ENCODE data around the gene TGM1. TPM values are rescaled to one million over a fixed set of nuclear protein-coding genes. Genes with fewer than 3 reads are reported as not detected.

The TGM1 gene
- polyA plus RNA-seq, 1 of the 3 experiments (the other 2 are of a cell fraction): 2.7 TPM

DNA sequence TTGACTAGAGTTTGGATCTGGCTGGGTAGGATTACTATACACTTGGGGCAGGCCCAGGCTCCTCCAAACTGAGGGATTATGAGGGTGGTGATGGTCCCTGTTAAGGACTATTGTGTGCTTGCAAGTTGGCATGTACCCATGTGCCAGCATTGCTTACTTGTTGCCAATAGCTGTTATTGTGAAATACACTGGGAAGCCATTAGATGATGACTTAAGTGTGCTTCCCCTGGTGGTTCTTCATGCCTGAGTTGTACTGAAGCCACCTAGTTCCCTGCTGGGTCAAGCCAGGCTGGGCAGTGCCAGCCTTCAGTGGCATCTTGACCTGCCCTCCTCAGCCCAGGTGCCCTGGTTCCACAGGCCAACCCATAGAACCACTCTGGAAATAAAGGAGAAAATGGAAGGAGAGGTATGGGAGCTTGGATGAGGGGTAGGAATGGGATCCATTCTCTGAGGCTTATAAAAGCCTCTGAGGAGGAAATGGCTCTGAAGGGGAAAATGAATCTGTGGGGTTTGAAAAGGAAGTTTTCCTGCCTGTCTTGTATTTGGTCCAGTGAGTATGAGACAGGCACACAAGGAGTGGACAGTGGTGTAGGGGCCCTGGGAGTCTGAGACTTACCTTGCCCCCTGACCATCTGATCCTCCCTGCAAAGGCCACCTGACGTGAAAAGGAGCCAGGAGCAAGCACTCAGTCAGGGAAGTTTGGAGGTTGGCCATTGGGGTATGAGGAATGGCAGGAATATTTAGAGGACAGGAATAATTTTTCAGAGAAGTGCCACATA is 49.0 kb upstream of the TGM1 start:
- ChIA-PET POLR2A (no interaction called here), CTCF (interaction anchor here (1.0 to 6.7 kb wide), 6 partner anchors 11 to 125 kb away, joined by 4 to 115 read pairs (median 8); partner anchors contain the start of gene TINF2)
- Histone ChIP-seq H4K20me1 (ENCODE audit: insufficient read depth) (no peaks in the 10 kb centered on the region), H3K4me1 (ENCODE audit: control insufficient read depth in 1 of 2, insufficient read depth in 2 of 2, low read depth in 1 of 2, low read length in 1 of 2) (peaks cover under 1 to 2% of the 10 kb centered on the region in 2 experiments; a peak in 2 of 4 replicates), H3K79me2 (ENCODE audit: insufficient read depth) (no peaks in the 10 kb centered on the region), H3K36me3 (replicated peaks in 1 of 2; ENCODE audit: control insufficient read depth in 1 of 2, insufficient read depth in 2 of 2, low read length in 1 of 2) (peaks cover 6 to 26% of the 10 kb centered on the region in 2 experiments), H3K9ac (no peak overlapping the region), H3K4me2 (no peak overlapping the region), H3K4me3 (ENCODE audit: low read depth in 2 of 2, low read length in 1 of 2) (no peak overlapping the region), H3K9me2 (no peaks in the 10 kb centered on the region), H3F3A (replicated peaks; ENCODE audit: insufficient read depth) (peaks cover 6% of the 10 kb centered on the region), H3K9me3 (no peaks in the 10 kb centered on the region), H2AFZ (ENCODE audit: low read depth) (no peak overlapping the region), H3K27me3 (ENCODE audit: insufficient read depth) (no peaks in the 10 kb centered on the region), H3K27ac (ENCODE audit: low read depth in 2 of 2, low read length in 1 of 2) (no peak overlapping the region)
- no peak for DNase-seq
- no peak for TF ChIP-seq SMC3 (IDR thresholded peaks at IDR 0.05; ENCODE audit: low read depth, low read length)
- TF ChIP-seq, protein P1, sequence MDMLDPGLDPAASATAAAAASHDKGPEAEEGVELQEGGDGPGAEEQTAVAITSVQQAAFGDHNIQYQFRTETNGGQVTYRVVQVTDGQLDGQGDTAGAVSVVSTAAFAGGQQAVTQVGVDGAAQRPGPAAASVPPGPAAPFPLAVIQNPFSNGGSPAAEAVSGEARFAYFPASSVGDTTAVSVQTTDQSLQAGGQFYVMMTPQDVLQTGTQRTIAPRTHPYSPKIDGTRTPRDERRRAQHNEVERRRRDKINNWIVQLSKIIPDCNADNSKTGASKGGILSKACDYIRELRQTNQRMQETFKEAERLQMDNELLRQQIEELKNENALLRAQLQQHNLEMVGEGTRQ (IDR thresholded peaks at IDR 0.05; ENCODE audit: borderline replicate concordance, low read depth, low read length): no peak
- TF ChIP-seq EP300 (IDR thresholded peaks at IDR 0.05; ENCODE audit: borderline replicate concordance in 1 of 2, low read depth in 1 of 2, low read length in 1 of 2): no peak
- TF ChIP-seq TAF1 (IDR thresholded peaks at IDR 0.05; ENCODE audit: borderline replicate concordance, low read depth, low read length): no peak
- no peak for TF ChIP-seq FOXM1 (IDR thresholded peaks at IDR 0.05; ENCODE audit: low read depth)
- TF ChIP-seq, protein P2, sequence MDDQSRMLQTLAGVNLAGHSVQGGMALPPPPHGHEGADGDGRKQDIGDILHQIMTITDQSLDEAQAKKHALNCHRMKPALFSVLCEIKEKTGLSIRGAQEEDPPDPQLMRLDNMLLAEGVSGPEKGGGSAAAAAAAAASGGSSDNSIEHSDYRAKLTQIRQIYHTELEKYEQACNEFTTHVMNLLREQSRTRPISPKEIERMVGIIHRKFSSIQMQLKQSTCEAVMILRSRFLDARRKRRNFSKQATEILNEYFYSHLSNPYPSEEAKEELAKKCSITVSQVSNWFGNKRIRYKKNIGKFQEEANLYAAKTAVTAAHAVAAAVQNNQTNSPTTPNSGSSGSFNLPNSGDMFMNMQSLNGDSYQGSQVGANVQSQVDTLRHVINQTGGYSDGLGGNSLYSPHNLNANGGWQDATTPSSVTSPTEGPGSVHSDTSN (IDR thresholded peaks at IDR 0.05): no peak
- no peak for TF ChIP-seq EZH2phosphoT487 (IDR thresholded peaks at IDR 0.05; ENCODE audit: borderline replicate concordance, low read depth)
- WGBS (ENCODE audit: low lambda C conversion rate): 87% methylated on average over 1 of the region's 1 CpG

DNA sequence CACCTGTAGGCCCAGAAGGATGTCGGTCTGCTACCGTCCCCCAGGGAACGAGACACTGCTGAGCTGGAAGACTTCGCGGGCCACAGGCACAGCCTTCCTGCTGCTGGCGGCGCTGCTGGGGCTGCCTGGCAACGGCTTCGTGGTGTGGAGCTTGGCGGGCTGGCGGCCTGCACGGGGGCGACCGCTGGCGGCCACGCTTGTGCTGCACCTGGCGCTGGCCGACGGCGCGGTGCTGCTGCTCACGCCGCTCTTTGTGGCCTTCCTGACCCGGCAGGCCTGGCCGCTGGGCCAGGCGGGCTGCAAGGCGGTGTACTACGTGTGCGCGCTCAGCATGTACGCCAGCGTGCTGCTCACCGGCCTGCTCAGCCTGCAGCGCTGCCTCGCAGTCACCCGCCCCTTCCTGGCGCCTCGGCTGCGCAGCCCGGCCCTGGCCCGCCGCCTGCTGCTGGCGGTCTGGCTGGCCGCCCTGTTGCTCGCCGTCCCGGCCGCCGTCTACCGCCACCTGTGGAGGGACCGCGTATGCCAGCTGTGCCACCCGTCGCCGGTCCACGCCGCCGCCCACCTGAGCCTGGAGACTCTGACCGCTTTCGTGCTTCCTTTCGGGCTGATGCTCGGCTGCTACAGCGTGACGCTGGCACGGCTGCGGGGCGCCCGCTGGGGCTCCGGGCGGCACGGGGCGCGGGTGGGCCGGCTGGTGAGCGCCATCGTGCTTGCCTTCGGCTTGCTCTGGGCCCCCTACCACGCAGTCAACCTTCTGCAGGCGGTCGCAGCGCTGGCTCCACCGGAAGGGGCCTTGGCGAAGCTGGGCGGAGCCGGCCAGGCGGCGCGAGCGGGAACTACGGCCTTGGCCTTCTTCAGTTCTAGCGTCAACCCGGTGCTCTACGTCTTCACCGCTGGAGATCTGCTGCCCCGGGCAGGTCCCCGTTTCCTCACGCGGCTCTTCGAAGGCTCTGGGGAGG is 47.9 kb upstream of the TGM1 start, which contains the start of gene LTB4R:
LTB4R (plus strand) TSS at position 857 of the 959 bp plus-strand sequence. CDS start 4,150 bp downstream, outside the sequence.
- Histone ChIP-seq H3K9me3 (no peaks in the 10 kb centered on the region), H3F3A (replicated peaks; ENCODE audit: insufficient read depth) (peaks cover 4% of the 10 kb centered on the region), H2AFZ (ENCODE audit: low read depth) (no peak within 1 kb of the TSS), H3K9ac (no peak within 1 kb of the TSS), H3K27ac (ENCODE audit: low read depth in 2 of 2, low read length in 1 of 2) (no peak within 1 kb of the TSS), H4K20me1 (ENCODE audit: insufficient read depth) (no peaks in the 10 kb centered on the region), H3K27me3 (ENCODE audit: insufficient read depth) (no peaks in the 10 kb centered on the region), H3K4me1 (ENCODE audit: control insufficient read depth in 1 of 2, insufficient read depth in 2 of 2, low read depth in 1 of 2, low read length in 1 of 2) (peaks cover 0 to 2% of the 10 kb centered on the region in 2 experiments; a peak in 1 of 4 replicates), H3K36me3 (replicated peaks in 1 of 2; ENCODE audit: control insufficient read depth in 1 of 2, insufficient read depth in 2 of 2, low read length in 1 of 2) (peaks cover 6 to 37% of the 10 kb centered on the region in 2 experiments), H3K9me2 (no peaks in the 10 kb centered on the region), H3K4me2 (no peak within 1 kb of the TSS), H3K4me3 (ENCODE audit: low read depth in 2 of 2, low read length in 1 of 2) (no peak within 1 kb of the TSS), H3K79me2 (ENCODE audit: insufficient read depth) (no peaks in the 10 kb centered on the region)
- WGBS (ENCODE audit: low lambda C conversion rate): over 99% methylated on average over 37 of the region's 99 CpGs
- no peak for DNase-seq
- ChIA-PET POLR2A (no interaction called here), CTCF (interaction anchor here (1.2 to 6.7 kb wide), 7 partner anchors 12 to 126 kb away, joined by 4 to 115 read pairs (median 9); partner anchors contain the start of genes DHRS1, NOP9 and TINF2)
- no peak for TF ChIP-seq EP300 (IDR thresholded peaks at IDR 0.05; ENCODE audit: borderline replicate concordance in 1 of 2, low read depth in 1 of 2, low read length in 1 of 2)
- no peak for TF ChIP-seq RCOR1 (IDR thresholded peaks at IDR 0.05; ENCODE audit: low read length)
- no peak for TF ChIP-seq FOXJ3 (CRISPR knock-in tag; IDR thresholded peaks at IDR 0.05)
- TF ChIP-seq GABPA (IDR thresholded peaks at IDR 0.05; ENCODE audit: low read depth): no peak

Data from SK-N-SH (cell line).